ENCODE data around the gene CCNE1. TPM values are rescaled to one million over a fixed set of nuclear protein-coding genes. Genes with fewer than 3 reads are reported as not detected.

The CCNE1 gene
- total and polyA plus RNA-seq, 7 donors = 0.97 to 6.7 (median 2.0) TPM

- ATAC-seq (no peak), DNase-seq (peak in 1 of 2 donors; percentile 1)
- Histone ChIP-seq H3K27me3 (ENCODE audit: insufficient read depth in 3 of 3, low read length in 2 of 3) (peaks cover 0 to 15% (median 0%) of the 10 kb centered on the region in 3 donors), H3K4me1 (no peaks in the 10 kb centered on the region), H3K4me3 (no peak overlapping the region), H3K9me3 (no peaks in the 10 kb centered on the region), H3K36me3 (ENCODE audit: insufficient read depth in 1 of 2, low read depth in 1 of 2) (no peaks in the 10 kb centered on the region), H3K27ac (no peak overlapping the region)
- TF ChIP-seq CTCF (IDR thresholded peaks at IDR 0.05) = no peak
- WGBS, 3 donors = 82 to 86% (median 85%) methylated on average over 9 of the region's 9 CpGs
- intact Hi-C loops (cut with DNase I) = no loop called here
These were observed 26.2 kb downstream of the CCNE1 start for GRCh38 chr19:29837996-29838395.

GRCh38 chr19:29840066-29840950, 28.5 kb downstream of the CCNE1 start:
- no peak for TF ChIP-seq CTCF (IDR thresholded peaks at IDR 0.05)
- 29 to 51% (median 37%) methylated on average over 22 of the region's 22 CpGs for WGBS, 3 donors
- H3K36me3 ChIP-seq (ENCODE audit: insufficient read depth in 1 of 2, low read depth in 1 of 2) = no peaks in the 10 kb centered on the region
- ATAC-seq (no peak), DNase-seq (peak in 1 of 2 donors; percentile 19)
- no peak overlapping the region for H3K27ac ChIP-seq
- no peak overlapping the region for H3K4me3 ChIP-seq
- peaks cover 0 to 15% (median 0%) of the 10 kb centered on the region in 3 donors for H3K27me3 ChIP-seq (ENCODE audit: insufficient read depth in 3 of 3, low read length in 2 of 3)
- peaks cover 12% of the 10 kb centered on the region for H3K4me1 ChIP-seq
- H3K9me3 ChIP-seq = no peaks in the 10 kb centered on the region
- intact Hi-C loops (cut with DNase I) = no loop called here

- peak in 1 of 2 donors; percentile 41 for DNase-seq
- intact Hi-C loops (cut with DNase I) = no loop called here
- TF ChIP-seq CTCF (IDR thresholded peaks at IDR 0.05) = no peak
- H3K27ac ChIP-seq = no peak overlapping the region
- H3K36me3 ChIP-seq (ENCODE audit: insufficient read depth in 1 of 2, low read depth in 1 of 2) = no peaks in the 10 kb centered on the region
- H3K27me3 ChIP-seq (ENCODE audit: insufficient read depth in 3 of 3, low read length in 2 of 3) = peaks cover 0 to 15% (median 0%) of the 10 kb centered on the region in 3 donors
- no peak overlapping the region for H3K4me3 ChIP-seq
- no peak for ATAC-seq
- no peaks in the 10 kb centered on the region for H3K9me3 ChIP-seq
- WGBS, 3 donors = 46 to 64% (median 58%) methylated on average over 3 of the region's 3 CpGs
- H3K4me1 ChIP-seq = peaks cover 12% of the 10 kb centered on the region
These were observed 29.4 kb downstream of the CCNE1 start for GRCh38 chr19:29841209-29841558.

GRCh38 chr19:29841559-29842367, 30.0 kb downstream of the CCNE1 start:
- DNase-seq (peak in 1 of 2 donors; percentile 19), ATAC-seq (no peak)
- Histone ChIP-seq H3K4me3 (no peak overlapping the region), H3K27ac (no peak overlapping the region), H3K9me3 (no peaks in the 10 kb centered on the region), H3K27me3 (ENCODE audit: insufficient read depth in 3 of 3, low read length in 2 of 3) (peaks cover 0 to 15% (median 0%) of the 10 kb centered on the region in 3 donors), H3K36me3 (ENCODE audit: insufficient read depth in 1 of 2, low read depth in 1 of 2) (no peaks in the 10 kb centered on the region), H3K4me1 (peaks cover 12% of the 10 kb centered on the region)
- no peak for TF ChIP-seq CTCF (IDR thresholded peaks at IDR 0.05)
- WGBS, 3 donors = 42 to 54% (median 45%) methylated on average over 10 of the region's 10 CpGs
- intact Hi-C loops (cut with DNase I) = loop anchor here in 1 of 2 donors (2.0 kb wide), 1 partner anchor 29 kb away; no protein-coding TSS in a partner anchor
